A673 (cell line): ENCODE results near the gene DYNLT2.

Source experiments
- EZH2 ChIP-seq: fragments of 200-600 bp; sonication (generic); IDR thresholded peaks from 2 replicates; pipeline ENCODE4 v1.6.1; 2017; ENCODE audit warnings: borderline replicate concordance, low read depth, mild to moderate bottlenecking, mixed read lengths, antibody characterized with exemption, low read length; ENCODE audit not compliant: poor library complexity, severe bottlenecking
- TF ChIP-seq, protein P1 (sequence below): fragments of 300-800, 200-600 bp; sonication (generic); conservative IDR thresholded peaks from 2 replicates; pipeline ENCODE4 v1.5.1; 2017; ENCODE audit warnings: low read depth, mild to moderate bottlenecking, antibody characterized with exemption, low read length, moderate library complexity, mixed read lengths

DNA sequence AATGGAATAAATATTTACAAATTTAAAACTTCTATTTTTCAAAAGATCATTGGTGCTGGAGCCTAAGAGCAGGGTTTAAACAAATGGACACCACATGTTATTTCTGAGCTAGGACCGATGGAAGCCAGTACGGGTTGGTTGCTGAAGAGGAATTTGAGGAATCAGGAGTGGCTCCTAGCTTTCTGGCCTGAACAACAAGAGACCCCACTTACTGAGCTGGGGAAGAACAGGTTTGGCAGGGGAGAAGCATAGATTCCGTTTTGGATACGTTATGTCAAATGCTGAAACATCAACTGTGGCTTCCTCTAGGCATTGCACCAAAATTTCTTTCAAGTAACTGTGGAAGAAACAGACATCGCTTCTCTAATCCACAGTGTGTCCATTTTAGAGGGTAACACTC lies 56.2 kb downstream of the DYNLT2 start:
- TF ChIP-seq, protein P1, sequence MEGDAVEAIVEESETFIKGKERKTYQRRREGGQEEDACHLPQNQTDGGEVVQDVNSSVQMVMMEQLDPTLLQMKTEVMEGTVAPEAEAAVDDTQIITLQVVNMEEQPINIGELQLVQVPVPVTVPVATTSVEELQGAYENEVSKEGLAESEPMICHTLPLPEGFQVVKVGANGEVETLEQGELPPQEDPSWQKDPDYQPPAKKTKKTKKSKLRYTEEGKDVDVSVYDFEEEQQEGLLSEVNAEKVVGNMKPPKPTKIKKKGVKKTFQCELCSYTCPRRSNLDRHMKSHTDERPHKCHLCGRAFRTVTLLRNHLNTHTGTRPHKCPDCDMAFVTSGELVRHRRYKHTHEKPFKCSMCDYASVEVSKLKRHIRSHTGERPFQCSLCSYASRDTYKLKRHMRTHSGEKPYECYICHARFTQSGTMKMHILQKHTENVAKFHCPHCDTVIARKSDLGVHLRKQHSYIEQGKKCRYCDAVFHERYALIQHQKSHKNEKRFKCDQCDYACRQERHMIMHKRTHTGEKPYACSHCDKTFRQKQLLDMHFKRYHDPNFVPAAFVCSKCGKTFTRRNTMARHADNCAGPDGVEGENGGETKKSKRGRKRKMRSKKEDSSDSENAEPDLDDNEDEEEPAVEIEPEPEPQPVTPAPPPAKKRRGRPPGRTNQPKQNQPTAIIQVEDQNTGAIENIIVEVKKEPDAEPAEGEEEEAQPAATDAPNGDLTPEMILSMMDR = no peak
- TF ChIP-seq EZH2 = no peak
